DMS79 (cell line): ENCODE results near the gene GPR158.
A peak's percentile ranks its signal among the peaks of the same experiment; 100 is the strongest.

ENCODE experiments used
- DNase-seq: peaks from one replicate; lab custom pipeline; 2025; lab: John Stamatoyannopoulos, UW

Gene GPR158

DNA sequence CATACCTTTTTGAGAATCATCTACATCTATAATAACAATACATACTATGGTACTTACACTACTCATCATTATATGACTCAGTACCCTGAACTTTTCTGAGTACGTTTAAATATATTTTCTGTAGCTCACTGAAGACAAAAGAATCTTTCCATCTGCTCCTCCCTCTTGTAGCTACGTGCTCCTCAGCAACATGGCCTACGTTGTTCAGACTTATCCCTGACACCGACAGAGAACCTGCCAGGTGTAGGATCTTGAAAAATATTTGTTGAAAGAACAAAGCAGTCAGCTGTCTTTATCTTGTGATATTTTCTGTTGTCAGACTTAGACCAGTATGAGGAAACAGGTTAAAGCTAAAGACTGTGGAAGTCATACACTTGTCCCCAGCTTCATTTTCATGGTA is 403.3 kb downstream of the GPR158 start:
- no peak for DNase-seq

DNA sequence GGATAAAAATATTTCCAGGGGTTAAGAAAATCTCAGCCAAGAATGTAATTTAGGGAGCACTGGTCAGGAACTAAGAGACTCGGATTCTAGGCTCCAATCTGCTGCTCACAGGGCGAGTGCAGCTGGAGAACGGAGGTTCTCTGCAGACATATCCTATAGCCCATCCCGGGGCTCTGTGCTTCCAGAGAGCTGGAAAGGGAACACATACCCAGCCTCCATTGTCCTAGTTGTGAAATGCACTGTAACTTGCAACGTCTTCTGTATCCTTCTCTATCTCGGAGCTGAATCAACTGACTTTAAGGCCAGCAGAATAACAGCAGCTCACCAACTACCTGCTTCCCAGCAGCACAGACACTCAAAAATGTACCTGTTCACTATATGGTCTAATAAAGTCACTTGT is 408.2 kb downstream of the GPR158 start:
- no peak for DNase-seq

DNA sequence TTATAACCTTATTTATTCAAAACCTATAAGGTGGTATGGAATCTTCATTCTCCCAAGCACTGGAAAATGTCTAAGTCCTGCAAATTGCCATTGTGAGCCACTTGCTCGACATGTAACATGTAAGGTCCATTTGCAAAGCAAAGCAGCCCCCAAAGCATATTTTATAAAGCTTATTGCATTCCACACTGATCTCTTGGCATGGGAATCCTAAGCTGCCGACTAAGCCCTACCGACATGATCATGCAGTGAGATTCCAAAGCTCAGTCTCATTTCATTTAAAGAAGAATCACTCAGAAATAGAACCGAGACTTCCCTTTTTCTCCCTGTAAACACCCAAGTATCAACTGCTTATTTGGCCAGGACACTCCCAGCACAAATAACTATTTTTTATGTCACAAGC is 425.9 kb downstream of the GPR158 start:
- no peak for DNase-seq

DNA sequence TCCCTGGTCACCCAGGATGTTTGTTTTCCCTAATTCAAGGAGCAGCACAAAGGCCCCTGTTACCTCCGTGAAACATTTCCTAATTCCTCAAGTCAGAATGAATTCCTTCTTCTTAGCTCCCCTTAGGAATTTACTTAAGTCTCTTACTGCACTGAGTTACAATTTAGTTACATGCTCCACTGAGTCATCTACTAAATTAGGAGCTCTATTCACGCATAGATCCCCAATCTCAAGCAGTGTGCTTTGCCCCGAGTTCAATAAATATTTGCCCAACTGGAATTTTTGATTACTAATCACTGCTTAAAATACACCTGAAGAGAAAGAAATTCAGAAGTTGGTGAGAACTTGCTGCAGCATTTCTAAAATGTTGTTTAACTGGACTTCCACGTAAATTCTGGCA is 429.8 kb downstream of the GPR158 start:
- DNase-seq = no peak

DNA sequence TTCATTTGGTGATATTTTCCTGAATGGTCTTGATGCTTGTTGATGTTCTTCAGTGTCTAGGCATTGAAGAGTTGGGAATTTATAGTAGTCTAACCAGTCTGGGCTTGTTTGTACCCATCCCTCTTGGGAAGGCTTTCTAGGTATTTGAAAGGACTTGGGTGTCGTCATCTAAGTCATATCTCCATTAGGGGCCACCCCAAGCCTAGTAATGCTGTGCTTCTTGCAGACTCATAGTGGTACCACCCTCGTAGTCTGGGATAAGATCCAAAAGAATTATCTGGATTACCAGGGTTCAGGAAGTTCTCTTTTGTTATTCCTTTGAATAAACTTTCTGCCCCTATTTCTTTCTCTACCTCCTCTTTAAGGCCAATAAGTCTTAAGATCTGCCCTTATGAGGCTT is 439.9 kb downstream of the GPR158 start:
- no peak for DNase-seq

DNA sequence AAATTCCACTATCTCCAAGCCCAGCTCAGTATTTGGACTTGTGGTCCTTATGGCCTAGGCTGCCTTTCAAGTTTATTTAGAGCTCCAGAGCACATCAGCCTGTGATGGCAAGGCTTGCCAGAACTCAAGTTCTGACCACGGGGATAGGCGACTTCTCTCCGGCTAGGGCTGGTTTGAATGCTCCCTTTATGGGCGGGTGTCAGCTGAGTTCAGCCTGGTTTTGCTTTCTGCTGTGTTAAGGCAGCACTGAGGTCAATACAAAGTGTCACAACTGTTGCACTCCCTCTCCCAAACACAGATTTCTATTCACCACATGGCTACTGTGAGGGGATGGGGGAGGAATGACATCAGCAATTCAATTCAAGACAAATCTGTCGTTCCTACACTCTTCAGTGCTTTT is 441.1 kb downstream of the GPR158 start:
- no peak for DNase-seq

DNA sequence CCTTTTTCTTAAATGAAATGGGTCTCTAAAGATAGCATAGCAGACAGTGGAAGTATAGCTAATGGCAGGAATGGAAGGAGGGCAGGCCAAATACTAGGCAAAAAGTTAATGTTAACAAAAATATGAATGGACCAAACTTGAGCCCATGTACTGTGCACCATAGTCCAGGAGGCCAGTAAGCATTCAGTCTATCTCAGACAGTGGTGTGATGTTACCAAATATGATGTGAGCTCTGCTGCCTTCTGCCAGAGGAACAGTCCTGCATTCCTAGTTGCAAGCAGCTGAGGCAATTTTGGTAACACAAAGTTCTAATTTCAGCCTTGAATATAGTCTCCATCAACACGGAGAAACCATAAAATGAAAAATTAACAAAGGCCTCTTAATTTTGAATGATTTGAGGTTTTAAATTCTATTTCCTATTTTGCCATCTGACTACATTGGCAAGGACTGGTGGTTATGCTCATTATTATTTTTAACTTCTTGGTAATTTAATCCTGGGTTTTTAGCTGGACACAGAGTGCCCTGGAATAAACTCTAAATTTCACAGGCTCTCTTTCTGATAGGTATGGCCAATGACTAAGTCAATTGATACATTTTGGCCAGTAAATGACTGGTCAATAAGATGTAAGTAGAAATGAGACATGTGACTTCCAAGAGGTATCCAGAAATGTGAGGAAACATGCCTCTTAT is 442.2 kb downstream of the GPR158 start:
- no peak for DNase-seq

DNA sequence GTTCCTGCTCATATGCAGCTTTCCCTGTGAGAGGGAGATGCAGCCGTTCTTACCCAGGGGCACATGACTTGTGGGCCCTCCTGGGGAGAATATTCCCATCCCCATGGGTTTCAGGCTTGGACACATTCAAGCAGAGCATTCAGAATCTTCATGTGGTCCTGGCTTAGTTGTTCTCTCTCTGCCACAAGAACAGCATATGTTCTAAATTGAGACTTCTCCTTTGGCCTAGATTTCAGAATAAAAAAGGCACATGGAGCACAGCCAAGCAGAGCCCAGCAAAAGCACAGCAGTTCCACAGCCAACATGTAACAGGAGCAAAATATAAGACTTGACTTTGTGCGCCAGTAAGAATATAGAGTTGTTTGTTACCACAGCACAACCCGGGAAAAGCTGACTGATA is 452.8 kb downstream of the GPR158 start:
- DNase-seq = no peak

DNA sequence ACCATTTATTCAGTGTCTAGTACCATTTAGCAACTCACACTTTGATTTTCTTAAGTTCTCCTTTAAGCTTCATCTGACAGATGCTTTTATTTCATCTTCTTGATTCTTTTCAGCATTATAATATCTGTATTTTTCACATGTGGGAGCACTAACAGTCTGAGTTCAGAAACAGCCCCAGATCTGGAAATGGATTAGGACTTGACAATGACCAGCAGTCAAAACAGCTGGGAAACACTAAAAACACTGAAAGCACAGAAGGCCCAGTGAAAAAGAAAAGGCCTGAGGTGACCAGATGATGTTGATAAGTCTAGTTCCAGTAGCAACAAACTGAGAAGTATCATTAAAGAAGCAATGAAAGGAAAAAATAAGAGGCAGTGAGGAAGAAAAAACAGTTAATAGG is 454.5 kb downstream of the GPR158 start:
- no peak for DNase-seq

DNA sequence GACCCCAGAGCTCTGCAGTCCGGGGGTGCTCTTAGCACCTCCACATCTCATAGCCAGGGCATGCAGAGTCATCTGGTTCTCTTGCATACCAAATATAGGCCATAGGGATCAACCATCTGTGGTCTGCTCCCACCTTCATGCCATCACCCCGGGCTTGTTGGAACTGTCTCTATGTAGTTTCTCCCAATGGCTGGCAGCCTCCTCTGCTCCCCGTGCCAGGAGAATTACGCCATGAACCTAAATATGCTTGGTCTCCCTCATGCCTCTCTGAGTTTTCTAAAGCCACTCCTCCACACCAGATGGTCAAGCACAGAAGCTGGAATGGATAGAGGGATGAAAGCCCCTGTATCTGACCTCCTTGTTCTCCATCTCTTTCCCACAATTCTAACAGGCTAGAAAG is 456.7 kb downstream of the GPR158 start:
- no peak for DNase-seq

DNA sequence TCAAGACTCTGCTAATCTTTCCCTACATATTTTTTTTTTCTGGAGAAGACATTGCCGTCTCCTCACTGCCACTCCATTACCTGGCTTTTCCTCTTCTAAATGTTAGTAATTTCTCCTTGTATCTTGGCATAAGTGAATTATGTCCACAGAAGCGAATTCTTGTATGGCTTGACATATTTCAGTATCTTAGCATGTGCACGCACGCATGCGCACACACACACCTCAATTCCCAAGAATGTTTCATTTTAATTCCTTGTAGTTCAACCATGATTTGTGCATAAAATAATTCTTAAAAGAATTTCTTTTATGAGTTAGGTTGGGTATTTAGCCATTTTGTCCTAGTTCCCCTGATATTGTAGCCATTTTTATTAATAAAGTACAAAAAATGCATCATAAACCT is 458.0 kb downstream of the GPR158 start:
- DNase-seq = no peak

DNA sequence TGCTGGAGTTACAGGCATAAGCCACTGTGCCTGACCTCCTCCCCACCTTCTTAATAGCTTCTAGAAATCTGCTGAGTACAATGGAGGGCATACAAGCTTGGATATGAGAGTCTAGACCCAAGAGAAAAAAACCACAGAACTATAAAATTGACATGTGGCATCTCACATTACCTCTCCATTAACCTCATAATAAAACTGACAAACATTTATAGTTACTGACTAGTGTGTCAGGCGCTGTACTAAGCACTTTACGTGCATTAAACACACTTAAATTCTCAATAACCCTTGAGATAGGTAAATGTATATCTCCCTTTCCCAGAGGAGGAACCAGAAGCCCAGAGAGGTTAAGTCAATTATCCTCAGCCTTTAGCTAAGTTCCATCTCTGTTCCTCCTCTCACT is 458.7 kb downstream of the GPR158 start:
- peak; percentile 62 for DNase-seq

DNA sequence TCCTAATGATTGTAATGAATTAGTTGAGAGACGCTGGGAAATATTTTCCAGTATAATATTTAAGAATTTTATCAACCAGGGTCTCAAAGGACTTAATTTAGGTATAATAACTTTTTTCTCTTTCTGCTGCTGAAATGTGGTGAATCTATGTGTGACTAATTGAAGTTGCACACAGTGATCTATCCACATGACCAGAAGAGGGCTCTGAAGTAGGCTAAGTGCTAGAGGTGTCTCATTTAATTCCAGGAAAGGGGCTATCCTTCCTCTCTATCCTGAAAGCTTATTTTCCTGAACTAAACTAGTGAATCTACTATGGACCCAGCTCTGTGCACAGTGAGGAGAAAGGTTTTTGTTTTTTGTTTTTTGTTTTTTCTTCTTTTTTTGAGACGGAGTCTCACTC is 464.8 kb downstream of the GPR158 start:
- DNase-seq = no peak

DNA sequence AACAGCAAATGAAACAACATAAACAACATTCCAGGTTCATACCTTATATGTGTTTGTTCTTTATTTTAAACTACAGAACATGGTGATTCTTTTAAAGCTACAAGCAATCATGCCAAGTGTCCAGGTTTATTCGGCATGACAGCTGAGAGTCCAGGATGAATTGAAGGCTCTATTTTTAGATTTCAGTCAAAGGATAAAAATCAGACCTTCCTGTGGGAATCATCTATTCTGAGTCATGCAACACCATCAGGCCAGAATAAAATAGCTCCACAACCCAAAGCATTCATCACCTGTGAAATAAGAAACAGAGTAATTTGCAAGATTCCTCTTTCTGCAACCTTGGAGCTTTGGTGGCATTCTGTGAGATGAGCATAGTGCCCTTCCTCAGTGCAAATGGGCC is 466.8 kb downstream of the GPR158 start:
- DNase-seq = no peak

DNA sequence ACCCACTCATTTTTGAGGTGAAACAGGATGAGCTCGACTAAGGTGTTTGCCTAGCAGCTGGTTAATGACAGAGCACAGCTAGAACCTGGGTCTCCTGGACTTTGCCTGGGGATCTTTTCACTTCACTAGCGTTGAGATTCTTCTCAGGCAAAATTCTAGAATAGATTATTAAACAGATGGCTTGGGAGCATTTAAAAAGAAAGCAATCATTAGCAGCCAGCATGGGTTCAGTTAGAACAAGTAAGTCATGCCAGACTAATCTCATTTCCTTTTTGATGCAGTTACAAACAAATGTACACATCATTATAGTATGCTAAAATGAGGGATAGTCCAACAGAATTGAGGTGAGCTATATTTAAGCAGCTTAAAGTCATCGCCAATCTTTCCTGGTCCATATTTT is 467.9 kb downstream of the GPR158 start:
- DNase-seq = no peak

DNA sequence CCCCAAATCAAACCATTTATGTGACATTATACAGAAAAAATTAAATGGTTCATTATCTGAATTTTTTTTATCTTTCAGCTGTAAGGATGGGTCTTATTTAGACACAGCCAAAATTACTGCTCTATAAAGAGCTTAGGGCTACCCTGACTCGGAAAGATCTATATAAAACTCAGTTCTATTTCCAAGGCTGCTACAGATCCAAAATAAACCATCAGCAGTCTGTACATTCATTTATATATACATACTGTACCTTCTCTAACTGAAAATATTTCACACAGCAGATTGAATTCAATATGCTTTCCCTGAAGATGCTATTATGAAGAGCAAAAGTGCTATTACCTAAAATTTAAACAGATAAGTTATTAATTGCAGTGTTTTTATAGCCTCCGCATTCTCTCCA is 471.6 kb downstream of the GPR158 start:
- DNase-seq = no peak

DNA sequence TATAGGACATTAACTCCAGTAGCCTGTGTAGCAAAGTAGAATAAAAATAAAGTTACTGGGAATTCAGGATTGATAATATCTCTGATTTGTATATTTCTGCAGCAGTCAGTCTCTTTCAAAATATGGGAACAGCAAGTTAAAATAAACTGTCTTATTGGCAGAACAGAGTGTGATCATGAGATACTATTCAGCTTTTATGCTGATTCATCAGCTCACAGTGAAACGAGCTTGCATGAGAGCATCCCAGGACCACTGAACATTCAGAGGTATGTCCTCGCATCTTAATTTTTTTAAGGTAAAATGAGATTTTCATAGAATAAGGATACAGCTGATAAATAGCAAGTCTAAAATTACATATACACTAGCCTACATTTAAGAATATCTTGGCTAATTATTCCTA is 476.7 kb downstream of the GPR158 start:
- DNase-seq = no peak
